ENCODE results near the gene PLA2G4D.

DNA sequence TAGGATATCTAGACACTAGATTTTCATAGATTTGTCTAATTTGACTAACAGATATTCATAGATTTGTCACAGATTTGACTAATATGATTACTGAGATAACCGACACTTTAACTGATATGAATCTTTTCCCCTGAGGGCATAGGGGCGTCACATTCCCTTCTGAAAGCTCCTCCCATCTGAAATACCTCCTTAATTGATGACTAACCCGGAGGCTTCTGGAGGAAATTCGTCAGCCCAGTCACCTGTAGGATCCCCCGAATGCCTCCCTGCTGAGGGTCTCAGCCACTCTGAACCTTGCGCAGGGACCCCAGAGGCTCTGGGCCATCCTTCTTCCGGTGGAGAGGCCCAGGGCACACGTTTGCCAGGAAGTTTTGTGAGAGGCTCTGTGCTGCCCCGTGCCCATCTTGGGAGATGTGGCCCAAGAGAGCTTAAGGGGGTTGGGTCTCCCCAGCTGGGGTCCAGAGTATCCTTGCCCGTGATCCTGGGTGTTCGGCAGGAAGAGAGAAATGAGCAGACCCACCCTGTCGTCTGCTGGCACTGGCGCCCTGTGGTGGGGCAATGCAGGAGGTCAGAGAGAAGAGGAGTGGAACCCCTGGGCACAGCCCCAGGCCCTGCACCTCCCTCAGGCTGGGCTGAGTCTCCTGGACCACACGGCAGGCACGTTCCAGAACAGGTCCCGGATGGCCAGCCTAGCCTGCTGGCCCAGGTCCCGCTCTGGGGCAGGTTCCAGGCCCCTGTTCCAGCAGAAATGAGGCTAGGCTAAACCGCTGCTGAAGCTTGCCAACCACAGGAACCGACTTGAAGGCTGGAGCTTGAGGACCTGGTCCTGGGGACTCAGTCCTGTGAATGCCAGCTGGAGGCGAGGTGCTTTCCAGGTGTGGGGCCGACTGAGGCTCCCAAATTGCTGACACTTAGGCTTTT lies 1.7 kb downstream of the PLA2G4D start:
- TF ChIP-seq FOSL1 (IDR thresholded peaks at IDR 0.05; ENCODE audit: low read depth) (peak; percentile 66; the same call in 1 of the 2 replicates), EZH2phosphoT487 (IDR thresholded peaks at IDR 0.05; ENCODE audit: borderline replicate concordance) (no peak), POLR2AphosphoS5 (IDR thresholded peaks at IDR 0.05; ENCODE audit: low read depth, low read length) (no peak), POLR2A (IDR thresholded peaks at IDR 0.05; ENCODE audit: borderline replicate concordance, extremely low read depth, insufficient read depth, insufficient read length) (no peak), CEBPB (IDR thresholded peaks at IDR 0.05; ENCODE audit: low read depth) (no peak), SP1 (IDR thresholded peaks at IDR 0.05; ENCODE audit: low read depth) (no peak), RAD21 (IDR thresholded peaks at IDR 0.05; ENCODE audit: low read depth) (no peak), CTCF (IDR thresholded peaks at IDR 0.05 in 2 of 3, conservative IDR thresholded peaks at IDR 0.05 in 1 of 3; ENCODE audit: borderline replicate concordance in 1 of 3, insufficient read depth in 1 of 3, low read depth in 2 of 3, low read length in 2 of 3) (no peak)
- TF ChIP-seq, protein P1, sequence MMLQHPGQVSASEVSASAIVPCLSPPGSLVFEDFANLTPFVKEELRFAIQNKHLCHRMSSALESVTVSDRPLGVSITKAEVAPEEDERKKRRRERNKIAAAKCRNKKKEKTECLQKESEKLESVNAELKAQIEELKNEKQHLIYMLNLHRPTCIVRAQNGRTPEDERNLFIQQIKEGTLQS (IDR thresholded peaks at IDR 0.05): no peak
